ENCODE data around the gene SP5. TPM values are rescaled to one million over a fixed set of nuclear protein-coding genes. Genes with fewer than 3 reads are reported as not detected.

The SP5 gene
- total and polyA plus RNA-seq, 10 of the 15 experiments (the other 5 are each of a cell fraction or from before 2014, with no cell fraction given) = not detected

- ChIA-PET RAD21 (ENCODE audit: unreplicated experiment) (interaction anchor here (0.5 to 3.1 kb wide), 32 partner anchors 10 to 1882 kb away, joined by 3 to 28 read pairs (median 4); partner anchors contain the start of gene ERICH2), POLR2A (interaction anchor here (1.5 to 2.6 kb wide), 5 partner anchors 85 to 271 kb away, joined by 4 to 8 read pairs (median 6); partner anchors contain the start of gene ERICH2), SMC1A (ENCODE audit: uncharacterized antibody, unreplicated experiment) (interaction anchor here (0.7 to 4.3 kb wide), 45 partner anchors 8 to 1688 kb away, joined by 3 to 57 read pairs (median 3); partner anchors contain the start of genes ERICH2 and GAD1), CTCF (interaction anchor here (0.6 to 2.7 kb wide), 23 partner anchors 9 to 599 kb away, joined by 3 to 11 read pairs (median 3); partner anchors contain the start of genes ERICH2 and GORASP2)
- H3K27me3 ChIP-seq (replicated peaks in 1 of 2; ENCODE audit: control insufficient read depth in 2 of 2, insufficient read depth in 2 of 2, low read length in 1 of 2) = peaks cover 0 to 2% of the 10 kb centered on the region in 2 experiments; a peak in 1 of 4 replicates
- intact Hi-C loops (cut with micrococcal nuclease; ENCODE audit: unreplicated experiment) (no loop called here), in situ Hi-C loops (cut with MboI) (no loop called here)
- 35% methylated on average over 5 of the region's 5 CpGs for WGBS (ENCODE audit: insufficient coverage, insufficient replicate concordance, low lambda C conversion rate, missing lambda C conversion rate)
- DNase-seq (ENCODE audit: low read depth, low spot score) (no peak), FAIRE-seq (no peak), ATAC-seq (peak; percentile 35; the same call in 1 of the 3 replicates)
- no peaks in the 10 kb centered on the region for H3K9me3 ChIP-seq (replicated peaks; ENCODE audit: control insufficient read depth, insufficient read depth, low read length)
- no peaks in the 10 kb centered on the region for H4K20me1 ChIP-seq (ENCODE audit: control insufficient read depth, insufficient read depth)
- H3K4me2 ChIP-seq (ENCODE audit: control insufficient read depth, insufficient read depth) = 0 out of 2 replicates have a peak overlapping the region, but pooled peaks have one; percentile 4
- H2AFZ ChIP-seq (ENCODE audit: control insufficient read depth, low read depth, low read length) = no peak overlapping the region
- no peak overlapping the region for H3K4me3 ChIP-seq
- no TSS peak for BruUV-seq (replicated peaks)
- H3K4me1 ChIP-seq (ENCODE audit: control insufficient read depth, insufficient read depth, low read length) = peaks cover 13% of the 10 kb centered on the region; the same call in 1 of the 2 replicates
- H3K79me2 ChIP-seq (ENCODE audit: control insufficient read depth, insufficient read depth, low read length) = no peaks in the 10 kb centered on the region
- no peaks in the 10 kb centered on the region for H3K36me3 ChIP-seq (ENCODE audit: control insufficient read depth in 2 of 2, insufficient read depth in 2 of 2, low read length in 1 of 2)
- H3K27ac ChIP-seq (ENCODE audit: control insufficient read depth, insufficient read depth) = no peak overlapping the region
- no peak overlapping the region for H3K9ac ChIP-seq (ENCODE audit: control insufficient read depth, insufficient read depth, low read length)
- TF ChIP-seq IRF3 (IDR thresholded peaks at IDR 0.05) (no peak), KLF5 (IDR thresholded peaks at IDR 0.05; ENCODE audit: partially characterized antibody) (no peak), E2F8 (IDR thresholded peaks at IDR 0.05; ENCODE audit: low read depth, partially characterized antibody) (no peak), SRF (IDR thresholded peaks at IDR 0.05; ENCODE audit: low read depth in 2 of 2, low read length in 2 of 2) (no peak), RBBP5 (conservative IDR thresholded peaks at IDR 0.05) (no peak), ZNF24 (IDR thresholded peaks at IDR 0.05) (no peak), SP1 (IDR thresholded peaks at IDR 0.05; ENCODE audit: low read depth, low read length) (no peak), YY1 (IDR thresholded peaks at IDR 0.05; ENCODE audit: low read depth, low read length) (no peak), BCL3 (IDR thresholded peaks at IDR 0.05; ENCODE audit: borderline replicate concordance, insufficient read depth, low read depth, low read length, poor library complexity, severe bottlenecking) (no peak), EED (IDR thresholded peaks at IDR 0.05; ENCODE audit: low read depth) (no peak), ELK1 (IDR thresholded peaks at IDR 0.05; ENCODE audit: low read depth, low read length) (no peak), MYB (IDR thresholded peaks at IDR 0.05; ENCODE audit: borderline replicate concordance, low read depth, low read length) (no peak), HDGF (IDR thresholded peaks at IDR 0.05) (no peak), ZNF217 (IDR thresholded peaks at IDR 0.05) (no peak), SMC3 (IDR thresholded peaks at IDR 0.05; ENCODE audit: borderline replicate concordance, low read length) (no peak), DPF2 (IDR thresholded peaks at IDR 0.05) (peak; percentile 26; the same call in 1 of the 2 replicates)
- TF ChIP-seq, protein P1, sequence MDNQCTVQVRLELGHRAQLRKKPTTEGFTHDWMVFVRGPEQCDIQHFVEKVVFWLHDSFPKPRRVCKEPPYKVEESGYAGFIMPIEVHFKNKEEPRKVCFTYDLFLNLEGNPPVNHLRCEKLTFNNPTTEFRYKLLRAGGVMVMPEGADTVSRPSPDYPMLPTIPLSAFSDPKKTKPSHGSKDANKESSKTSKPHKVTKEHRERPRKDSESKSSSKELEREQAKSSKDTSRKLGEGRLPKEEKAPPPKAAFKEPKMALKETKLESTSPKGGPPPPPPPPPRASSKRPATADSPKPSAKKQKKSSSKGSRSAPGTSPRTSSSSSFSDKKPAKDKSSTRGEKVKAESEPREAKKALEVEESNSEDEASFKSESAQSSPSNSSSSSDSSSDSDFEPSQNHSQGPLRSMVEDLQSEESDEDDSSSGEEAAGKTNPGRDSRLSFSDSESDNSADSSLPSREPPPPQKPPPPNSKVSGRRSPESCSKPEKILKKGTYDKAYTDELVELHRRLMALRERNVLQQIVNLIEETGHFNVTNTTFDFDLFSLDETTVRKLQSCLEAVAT (IDR thresholded peaks at IDR 0.05) = peak; percentile 73; the same call in 1 of the 2 replicates
These were observed 35.5 kb upstream of the SP5 start for GRCh38 chr2:170679607-170680079.

Measured in GM12878 (cell line).